HepG2 (cell line): Measurements from ENCODE around the gene BNC1. TPM values are rescaled to one million over a fixed set of nuclear protein-coding genes. Genes with fewer than 3 reads are reported as not detected.

Source experiments
- ATAC-seq: fragments of 200-7000 bp; cut with Tn5 transposase; 3 replicates; pipeline ENCODE4 v1.9.1; 2020; ENCODE audit warnings: mild to moderate bottlenecking, moderate library complexity
- BruUV-seq: library from RNA; stranded (reverse); fragments of 400-500 nt; replicated peaks from 2 replicates; lab custom pipeline; 2021; lab: Mats Ljungman, UMichigan
- CTCF ChIA-PET: fragments of 300-600 bp; formaldehyde crosslinking; extraction: SDS; loops from one replicate; lab custom pipeline; 2021; ENCODE audit warnings: low total read pairs, inconsistent platforms, low intra/inter-chr PET ratio; lab: Yijun Ruan, JAX
- POLR2A ChIA-PET: fragments of 350-600 bp; sonication (Branson Sonifier 250); formaldehyde crosslinking; loops from one replicate; lab custom pipeline; 2020; ENCODE audit warnings: antibody characterized with exemption, inconsistent platforms; lab: Yijun Ruan, JAX
- DNase-seq: peaks from one replicate; pipeline ENCODE4 v3.0.0-alpha.2; 2015; ENCODE audit warnings: low spot score
- FAIRE-seq: peaks from 3 replicates; lab custom pipeline; 2011; peaks lifted over from hg19 to GRCh38; lab: Jason Lieb, UNC
- H2AFZ ChIP-seq: one replicate; pipeline ENCODE4 v1.6.1; 2011; ENCODE audit warnings: low read length, inconsistent platforms
- H3K27ac ChIP-seq: fragments of 300-600 bp; 3 replicates; pipeline ENCODE4 v1.8.0; 2011; ENCODE audit warnings: mixed run types, mild to moderate bottlenecking, mixed read lengths, low read length, inconsistent platforms; ENCODE audit not compliant: insufficient read depth; ENCODE audit errors: extremely low read length
- H3K27me3 ChIP-seq, 2 experiments: fragments of 200-600 bp in 1 of 2; 2 replicates in 1 of 2; 3 replicates in 1 of 2; pipeline versions ENCODE4 v1.6.0 to v1.8.0; 2011; ENCODE audit warnings: low read length in 2 of 2, mild to moderate bottlenecking in 2 of 2, moderate library complexity in 2 of 2, inconsistent platforms in 1 of 2; ENCODE audit not compliant: insufficient read depth in 2 of 2, control insufficient read depth in 1 of 2
- H3K36me3 ChIP-seq, 2 experiments: fragments of 200-600 bp in 1 of 2; replicated peaks in 1 of 2; 2 replicates in 1 of 2; 3 replicates in 1 of 2; pipeline versions ENCODE4 v1.5.1 to v1.8.0; 2011; ENCODE audit warnings: low read length in 2 of 2, inconsistent platforms in 1 of 2; ENCODE audit not compliant: insufficient read depth in 2 of 2, control insufficient read depth in 1 of 2
- H3K4me1 ChIP-seq: 2 replicates; pipeline ENCODE4 v1.5.1; 2012; ENCODE audit warnings: low read length, inconsistent platforms; ENCODE audit not compliant: insufficient read depth
- H3K4me2 ChIP-seq: 2 replicates; pipeline ENCODE4 v1.6.0; 2011; ENCODE audit warnings: low read depth, low read length, inconsistent platforms
- H3K4me3 ChIP-seq, 3 experiments: fragments of 200-600 bp in 1 of 3; sonication (generic), shearing (Covaris generic) in 1 of 3; replicated peaks in 1 of 3; 2 replicates each; pipeline ENCODE4 v1.5.1; 2011 to 2016; ENCODE audit warnings: low read length in 3 of 3, inconsistent platforms in 2 of 3, low read depth in 2 of 3, mild to moderate bottlenecking in 2 of 3, control low read depth in 1 of 3, mixed read lengths in 1 of 3; ENCODE audit not compliant: insufficient read depth in 1 of 3
- H3K79me2 ChIP-seq: one replicate; pipeline ENCODE4 v1.6.1; 2011; ENCODE audit warnings: low read length, inconsistent platforms; ENCODE audit not compliant: insufficient read depth
- H3K9ac ChIP-seq: 2 replicates; pipeline ENCODE4 v1.6.0; 2011; ENCODE audit warnings: mild to moderate bottlenecking, low read depth, low read length, inconsistent platforms; ENCODE audit not compliant: insufficient read depth
- H3K9me3 ChIP-seq: 2 replicates; pipeline ENCODE4 v1.5.1; 2012; ENCODE audit warnings: mild to moderate bottlenecking, low read length
- H4K20me1 ChIP-seq: 2 replicates; pipeline ENCODE4 v1.6.0; 2011; ENCODE audit warnings: inconsistent platforms, mild to moderate bottlenecking, low read length, moderate library complexity; ENCODE audit not compliant: insufficient read depth
- MIER3 ChIP-seq: IDR thresholded peaks from 2 replicates; pipeline ENCODE4 v1.6.1; 2016; ENCODE audit warnings: missing compliant biosample characterization, borderline replicate concordance
- RFX5 ChIP-seq: IDR thresholded peaks from 2 replicates; pipeline ENCODE4 v1.6.1; 2011; ENCODE audit warnings: low read depth, low read length, improper control_type of control experiment
- SSRP1 ChIP-seq: IDR thresholded peaks from 2 replicates; pipeline ENCODE4 v1.6.1; 2016; ENCODE audit warnings: control low read depth
- THAP11 ChIP-seq: IDR thresholded peaks from 2 replicates; pipeline ENCODE4 v1.6.1; 2016; ENCODE audit warnings: missing biosample characterization, missing genetic modification reagents
- ZFYVE20 ChIP-seq: sonication (generic); formaldehyde crosslinking; IDR thresholded peaks from 2 replicates; pipeline ENCODE4 v1.8.0; 2023; ENCODE audit warnings: low read depth, mild to moderate bottlenecking, moderate library complexity, missing genetic modification reagents, borderline replicate concordance
- ZNF564 ChIP-seq: sonication (generic); formaldehyde crosslinking; IDR thresholded peaks from 2 replicates; pipeline ENCODE4 v1.8.1; 2023; ENCODE audit warnings: mild to moderate bottlenecking, missing genetic modification reagents
- WGBS: methylation state at CpG from one replicate; pipeline ENCODE4 v1.1.6; 2017; ENCODE audit warnings: low lambda C conversion rate; 5-methylcytosine and 5-hydroxymethylcytosine counted together
- in situ Hi-C: cut with HindIII; loops from 2 replicates; pipeline ENCODE4 v1.10.0; 2017; ENCODE audit warnings: low pct_unique_long_range_greater_than_20kb; ENCODE audit not compliant: extremely low pct_ligation_motif_present
- intact Hi-C: fragments of 100-400 bp; cut with micrococcal nuclease; formaldehyde crosslinking; loops from one replicate; pipeline ENCODE4 v1.10.0; 2022; ENCODE audit not compliant: unreplicated experiment
- polyA plus RNA-seq, 8 experiments: library from polyadenylated mRNA; depleted of rRNA in 3 of 8; stranded (reverse) in 7 of 8; unstranded in 1 of 8; fragments of >200 nt; fragmentation: Illumina TruSeq in 4 of 8; extraction: Trizol in 4 of 8; gene quantifications; 2 replicates each; pipeline versions ENCODE4 v1.2.1 to v1.2.3, GENCODE V29; 2011 to 2016; ENCODE audit warnings: low read depth in 4 of 8, missing spikeins in 1 of 8, mixed read lengths in 1 of 8; ENCODE audit not compliant: insufficient read depth in 1 of 8
- total RNA-seq, 5 experiments: library from RNA; depleted of rRNA; stranded (reverse); fragments of >200 nt; fragmentation: Illumina TruSeq; extraction: Trizol; gene quantifications; 2 replicates each; pipeline ENCODE4 v1.2.3, GENCODE V29; 2016; ENCODE audit warnings: low read depth in 1 of 5
- TF ChIP-seq, protein P1 (sequence below): sonication (generic); formaldehyde crosslinking; IDR thresholded peaks from 2 replicates; pipeline ENCODE4 v1.4.0; 2020; ENCODE audit warnings: missing genetic modification reagents
- TF ChIP-seq, protein P2 (sequence below): sonication (generic); formaldehyde crosslinking; IDR thresholded peaks from 2 replicates; pipeline ENCODE4 v1.9.0; 2021; ENCODE audit warnings: missing genetic modification reagents, mild to moderate bottlenecking, borderline replicate concordance
- TF ChIP-seq, protein P3 (sequence below): IDR thresholded peaks from 2 replicates; pipeline ENCODE4 v1.4.0; 2020; ENCODE audit warnings: mild to moderate bottlenecking, missing genetic modification reagents

Gene BNC1
- total and polyA plus RNA-seq, 2 of the 13 experiments (the other 11 are each of a cell fraction or from before 2014, with no cell fraction given), result not detected

DNA sequence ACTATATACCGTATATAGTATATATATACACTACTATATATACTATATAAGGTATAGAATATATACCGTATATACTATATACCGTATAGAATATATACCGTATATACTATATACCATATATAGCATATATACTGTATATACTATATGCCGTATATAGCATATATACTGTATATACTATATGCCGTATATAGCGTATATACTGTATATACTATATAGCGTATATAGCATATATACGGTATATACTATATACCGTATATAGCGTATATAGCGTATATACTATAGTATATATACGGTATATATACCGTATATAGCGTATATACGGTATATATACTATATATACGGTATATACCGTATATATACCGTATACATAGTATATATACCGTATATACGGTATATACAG lies 54.2 kb downstream of the BNC1 start:
- H3K27ac ChIP-seq, result no peak overlapping the region
- H2AFZ ChIP-seq, result no peak overlapping the region
- H3K4me2 ChIP-seq, result no peak overlapping the region
- DNase-seq (no peak), ATAC-seq (no peak), FAIRE-seq (no peak)
- TF ChIP-seq ZNF564, result no peak
- no peak for TF ChIP-seq THAP11
- no peak for TF ChIP-seq ZFYVE20
- TF ChIP-seq, protein P1, sequence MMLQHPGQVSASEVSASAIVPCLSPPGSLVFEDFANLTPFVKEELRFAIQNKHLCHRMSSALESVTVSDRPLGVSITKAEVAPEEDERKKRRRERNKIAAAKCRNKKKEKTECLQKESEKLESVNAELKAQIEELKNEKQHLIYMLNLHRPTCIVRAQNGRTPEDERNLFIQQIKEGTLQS (CRISPR knock-in tag), result no peak
- TF ChIP-seq MIER3, result no peak
- TF ChIP-seq, protein P2, sequence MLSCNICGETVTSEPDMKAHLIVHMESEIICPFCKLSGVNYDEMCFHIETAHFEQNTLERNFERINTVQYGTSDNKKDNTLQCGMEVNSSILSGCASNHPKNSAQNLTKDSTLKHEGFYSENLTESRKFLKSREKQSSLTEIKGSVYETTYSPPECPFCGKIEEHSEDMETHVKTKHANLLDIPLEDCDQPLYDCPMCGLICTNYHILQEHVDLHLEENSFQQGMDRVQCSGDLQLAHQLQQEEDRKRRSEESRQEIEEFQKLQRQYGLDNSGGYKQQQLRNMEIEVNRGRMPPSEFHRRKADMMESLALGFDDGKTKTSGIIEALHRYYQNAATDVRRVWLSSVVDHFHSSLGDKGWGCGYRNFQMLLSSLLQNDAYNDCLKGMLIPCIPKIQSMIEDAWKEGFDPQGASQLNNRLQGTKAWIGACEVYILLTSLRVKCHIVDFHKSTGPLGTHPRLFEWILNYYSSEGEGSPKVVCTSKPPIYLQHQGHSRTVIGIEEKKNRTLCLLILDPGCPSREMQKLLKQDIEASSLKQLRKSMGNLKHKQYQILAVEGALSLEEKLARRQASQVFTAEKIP (CRISPR knock-in tag), result no peak
- TF ChIP-seq SSRP1 (CRISPR knock-in tag), result no peak
- TF ChIP-seq RFX5, result no peak
- TF ChIP-seq, protein P3, sequence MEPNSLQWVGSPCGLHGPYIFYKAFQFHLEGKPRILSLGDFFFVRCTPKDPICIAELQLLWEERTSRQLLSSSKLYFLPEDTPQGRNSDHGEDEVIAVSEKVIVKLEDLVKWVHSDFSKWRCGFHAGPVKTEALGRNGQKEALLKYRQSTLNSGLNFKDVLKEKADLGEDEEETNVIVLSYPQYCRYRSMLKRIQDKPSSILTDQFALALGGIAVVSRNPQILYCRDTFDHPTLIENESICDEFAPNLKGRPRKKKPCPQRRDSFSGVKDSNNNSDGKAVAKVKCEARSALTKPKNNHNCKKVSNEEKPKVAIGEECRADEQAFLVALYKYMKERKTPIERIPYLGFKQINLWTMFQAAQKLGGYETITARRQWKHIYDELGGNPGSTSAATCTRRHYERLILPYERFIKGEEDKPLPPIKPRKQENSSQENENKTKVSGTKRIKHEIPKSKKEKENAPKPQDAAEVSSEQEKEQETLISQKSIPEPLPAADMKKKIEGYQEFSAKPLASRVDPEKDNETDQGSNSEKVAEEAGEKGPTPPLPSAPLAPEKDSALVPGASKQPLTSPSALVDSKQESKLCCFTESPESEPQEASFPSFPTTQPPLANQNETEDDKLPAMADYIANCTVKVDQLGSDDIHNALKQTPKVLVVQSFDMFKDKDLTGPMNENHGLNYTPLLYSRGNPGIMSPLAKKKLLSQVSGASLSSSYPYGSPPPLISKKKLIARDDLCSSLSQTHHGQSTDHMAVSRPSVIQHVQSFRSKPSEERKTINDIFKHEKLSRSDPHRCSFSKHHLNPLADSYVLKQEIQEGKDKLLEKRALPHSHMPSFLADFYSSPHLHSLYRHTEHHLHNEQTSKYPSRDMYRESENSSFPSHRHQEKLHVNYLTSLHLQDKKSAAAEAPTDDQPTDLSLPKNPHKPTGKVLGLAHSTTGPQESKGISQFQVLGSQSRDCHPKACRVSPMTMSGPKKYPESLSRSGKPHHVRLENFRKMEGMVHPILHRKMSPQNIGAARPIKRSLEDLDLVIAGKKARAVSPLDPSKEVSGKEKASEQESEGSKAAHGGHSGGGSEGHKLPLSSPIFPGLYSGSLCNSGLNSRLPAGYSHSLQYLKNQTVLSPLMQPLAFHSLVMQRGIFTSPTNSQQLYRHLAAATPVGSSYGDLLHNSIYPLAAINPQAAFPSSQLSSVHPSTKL, result no peak
- H3K4me1 ChIP-seq, result no peaks in the 10 kb centered on the region
- no peaks in the 10 kb centered on the region for H3K27me3 ChIP-seq
- POLR2A ChIA-PET, result no interaction called here
- H3K9ac ChIP-seq, result no peak overlapping the region
- H3K9me3 ChIP-seq, result no peaks in the 10 kb centered on the region
- no TSS peak for BruUV-seq
- no peaks in the 10 kb centered on the region for H4K20me1 ChIP-seq
- H3K79me2 ChIP-seq, result no peaks in the 10 kb centered on the region
- H3K36me3 ChIP-seq, result no peaks in the 10 kb centered on the region
- WGBS, result 84% methylated on average over 21 of the region's 21 CpGs
- CTCF ChIA-PET, result no interaction called here
- intact Hi-C loops, result no loop called here
- H3K4me3 ChIP-seq, result no peak overlapping the region
- in situ Hi-C loops, result no loop called here
